Lower leg skin (tissue), 3 donors: ENCODE data around the gene TMEM135.

Experiments used
- CTCF ChIP-seq, 3 donors: fragments of 450-650 bp; IDR thresholded peaks; one replicate each; pipeline ENCODE4 v1.5.1; 2016; ENCODE audit warnings: antibody characterized with exemption in 3 of 3, mild to moderate bottlenecking in 3 of 3, moderate library complexity in 2 of 3
- POLR2A ChIP-seq, 2 donors: fragments of 450-650 bp; IDR thresholded peaks; one replicate each; pipeline ENCODE4 v1.6.1; 2016 to 2017; ENCODE audit warnings: antibody characterized with exemption in 2 of 2, mild to moderate bottlenecking in 1 of 2, moderate library complexity in 1 of 2

- no peak for TF ChIP-seq CTCF (IDR thresholded peaks at IDR 0.05)
- TF ChIP-seq POLR2A (IDR thresholded peaks at IDR 0.05) = no peak
Measured at GRCh38 chr11:87002918-87003317, 34.8 kb upstream of the TMEM135 start.
